Ovary (tissue), 3 donors: ENCODE results near the gene NDUFV1.
"Not testable (repeated sequence)": the region's sequence is repeated elsewhere in the genome, so short reads cannot be mapped to it uniquely, and the experiment has no call there.

Experiments
- CTCF ChIP-seq, 3 donors: fragments of 450-650 bp in 2 of 3; fragments of 200-600 bp in 1 of 3; IDR thresholded peaks; one replicate each; pipeline versions ENCODE4 v1.5.1 to v1.8.0; 2016 to 2022; ENCODE audit warnings: antibody characterized with exemption in 3 of 3, mild to moderate bottlenecking in 1 of 3
- EP300 ChIP-seq: sonication (generic); formaldehyde crosslinking; IDR thresholded peaks from one replicate; pipeline ENCODE4 v1.6.1; 2017; ENCODE audit warnings: antibody characterized with exemption
- POLR2A ChIP-seq: fragments of 450-650 bp; IDR thresholded peaks from one replicate; pipeline ENCODE4 v1.6.1; 2017; ENCODE audit warnings: antibody characterized with exemption, mild to moderate bottlenecking, moderate library complexity
- donor health status: DM: no; HTN: no; CAD: no.

GRCh38 chr11:67563705-67564114 lies 43.0 kb upstream of the NDUFV1 start:
- not testable (repeated sequence) for TF ChIP-seq CTCF (IDR thresholded peaks at IDR 0.05); POLR2A; EP300
